Vagina (tissue), 2 donors: Measurements from ENCODE around the gene CLDN19. TPM values are rescaled to one million over a fixed set of nuclear protein-coding genes. Genes with fewer than 3 reads are reported as not detected.

Source experiments
- DNase-seq, 2 donors: peaks; one replicate each; pipeline ENCODE4 v3.0.0-alpha.2; 2017; ENCODE audit errors: extremely low spot score in 2 of 2
- H3K27ac ChIP-seq: fragments of 200-600 bp; sonication (generic); one replicate; pipeline ENCODE4 v1.5.1; 2019
- H3K27me3 ChIP-seq: fragments of 200-600 bp; sonication (generic); one replicate; pipeline ENCODE4 v1.5.1; 2019
- H3K36me3 ChIP-seq, 2 donors: fragments of 200-600 bp; sonication (generic); one replicate each; pipeline ENCODE4 v1.5.1; 2017 to 2019
- H3K4me1 ChIP-seq: fragments of 200-600 bp; sonication (generic); one replicate; pipeline ENCODE4 v1.5.1; 2019
- H3K4me3 ChIP-seq, 2 donors: fragments of 200-600 bp; sonication (generic); 1 replicate in 1 of 2; 2 replicates in 1 of 2; pipeline ENCODE4 v1.5.1; 2016 to 2019
- H3K9me3 ChIP-seq: fragments of 200-600 bp; sonication (generic); one replicate; pipeline ENCODE4 v1.5.1; 2019
- CTCF ChIP-seq, 3 experiments: fragments of 450-650 bp in 2 of 3; fragments of 200-600 bp in 1 of 3; sonication (generic) in 1 of 3; IDR thresholded peaks; one replicate each; pipeline ENCODE4 v1.5.1; 2017 to 2019; ENCODE audit warnings: antibody characterized with exemption in 3 of 3, mild to moderate bottlenecking in 2 of 3, moderate library complexity in 2 of 3
- POLR2A ChIP-seq, 2 donors: fragments of 450-650 bp; IDR thresholded peaks; one replicate each; pipeline ENCODE4 v1.6.1; 2017; ENCODE audit warnings: antibody characterized with exemption in 2 of 2, mild to moderate bottlenecking in 2 of 2, moderate library complexity in 2 of 2
- POLR2AphosphoS5 ChIP-seq, 2 donors: sonication (generic); formaldehyde crosslinking; IDR thresholded peaks; one replicate each; pipeline ENCODE4 v1.9.0; 2017; ENCODE audit warnings: antibody characterized with exemption in 2 of 2, mild to moderate bottlenecking in 2 of 2, low read depth in 1 of 2; ENCODE audit not compliant: insufficient read depth in 1 of 2
- intact Hi-C: fragments of 100-400 bp; cut with DNase I; formaldehyde crosslinking; loops from one replicate; pipeline ENCODE4 v1.15.1; 2023
- total RNA-seq: library from RNA; depleted of rRNA; stranded (reverse); fragments of >200 nt; gene quantifications from one replicate; pipeline ENCODE4 v1.2.3, GENCODE V29; 2016

CLDN19 gene
- total RNA-seq, 1 donor from 2014 or later = not detected

- H3K4me3 ChIP-seq = no peak overlapping the region
- H3K27ac ChIP-seq = no peak overlapping the region
- TF ChIP-seq POLR2AphosphoS5 (IDR thresholded peaks at IDR 0.05; ENCODE audit: insufficient read depth in 1 of 2, low read depth in 1 of 2) = no peak
- TF ChIP-seq POLR2A (IDR thresholded peaks at IDR 0.05) = no peak
- TF ChIP-seq CTCF (IDR thresholded peaks at IDR 0.05) = no peak
- H3K9me3 ChIP-seq = no peaks in the 10 kb centered on the region
- H3K36me3 ChIP-seq = peaks cover 0 to 27% of the 10 kb centered on the region in 2 donors
- no peaks in the 10 kb centered on the region for H3K27me3 ChIP-seq
- DNase-seq = no peak
- intact Hi-C loops = no loop called here
- H3K4me1 ChIP-seq = peaks cover 9% of the 10 kb centered on the region
These were observed 5.8 kb upstream of the CLDN19 start for GRCh38 chr1:42745851-42746250.

GRCh38 chr1:42744148-42744413 lies 4.0 kb upstream of the CLDN19 start:
- H3K27me3 ChIP-seq = no peaks in the 10 kb centered on the region
- H3K4me3 ChIP-seq = no peak overlapping the region
- no peak for DNase-seq
- TF ChIP-seq POLR2AphosphoS5 (IDR thresholded peaks at IDR 0.05; ENCODE audit: insufficient read depth in 1 of 2, low read depth in 1 of 2) = no peak
- no peak for TF ChIP-seq CTCF (IDR thresholded peaks at IDR 0.05)
- no peak for TF ChIP-seq POLR2A (IDR thresholded peaks at IDR 0.05)
- H3K4me1 ChIP-seq = peaks cover 18% of the 10 kb centered on the region
- H3K9me3 ChIP-seq = no peaks in the 10 kb centered on the region
- H3K27ac ChIP-seq = no peak overlapping the region
- intact Hi-C loops = no loop called here
- peaks cover 0 to 15% of the 10 kb centered on the region in 2 donors for H3K36me3 ChIP-seq

GRCh38 chr1:42743317-42744147 lies 3.5 kb upstream of the CLDN19 start:
- intact Hi-C loops = no loop called here
- Histone ChIP-seq H3K4me1 (peaks cover 18% of the 10 kb centered on the region), H3K27me3 (no peaks in the 10 kb centered on the region), H3K9me3 (no peaks in the 10 kb centered on the region), H3K36me3 (peaks cover 0 to 12% of the 10 kb centered on the region in 2 donors), H3K4me3 (no peak overlapping the region), H3K27ac (no peak overlapping the region)
- DNase-seq = no peak
- TF ChIP-seq POLR2AphosphoS5 (IDR thresholded peaks at IDR 0.05; ENCODE audit: insufficient read depth in 1 of 2, low read depth in 1 of 2) (no peak), POLR2A (IDR thresholded peaks at IDR 0.05) (no peak), CTCF (IDR thresholded peaks at IDR 0.05) (no peak)

- Histone ChIP-seq H3K27me3 (no peaks in the 10 kb centered on the region), H3K9me3 (no peaks in the 10 kb centered on the region), H3K4me1 (peaks cover 18% of the 10 kb centered on the region), H3K4me3 (no peak overlapping the region), H3K36me3 (peaks cover 0 to 12% of the 10 kb centered on the region in 2 donors), H3K27ac (no peak overlapping the region)
- intact Hi-C loops = no loop called here
- TF ChIP-seq POLR2AphosphoS5 (IDR thresholded peaks at IDR 0.05; ENCODE audit: insufficient read depth in 1 of 2, low read depth in 1 of 2) = no peak
- no peak for TF ChIP-seq CTCF (IDR thresholded peaks at IDR 0.05)
- no peak for TF ChIP-seq POLR2A (IDR thresholded peaks at IDR 0.05)
- DNase-seq = no peak
These were observed 2.7 kb upstream of the CLDN19 start for GRCh38 chr1:42742617-42743316.

- no peak overlapping the region for H3K27ac ChIP-seq
- H3K4me3 ChIP-seq = no peak overlapping the region
- no peaks in the 10 kb centered on the region for H3K9me3 ChIP-seq
- peaks cover 0 to 12% of the 10 kb centered on the region in 2 donors for H3K36me3 ChIP-seq
- H3K27me3 ChIP-seq = no peaks in the 10 kb centered on the region
- peaks cover 22% of the 10 kb centered on the region for H3K4me1 ChIP-seq
- DNase-seq = no peak
- intact Hi-C loops = no loop called here
- TF ChIP-seq POLR2AphosphoS5 (IDR thresholded peaks at IDR 0.05; ENCODE audit: insufficient read depth in 1 of 2, low read depth in 1 of 2) = no peak
- TF ChIP-seq POLR2A (IDR thresholded peaks at IDR 0.05) = no peak
- no peak for TF ChIP-seq CTCF (IDR thresholded peaks at IDR 0.05)
These were observed 2.1 kb upstream of the CLDN19 start for GRCh38 chr1:42742141-42742540.
